ENCODE data around the gene EIF4G3.
"Not testable (repeated sequence)": the region's sequence is repeated elsewhere in the genome, so short reads cannot be mapped to it uniquely, and the experiment has no call there.

EIF4G3 gene

GRCh38 chr1:21059021-21059420, 117.7 kb downstream of the EIF4G3 start:
- DNase-seq, result no peak

GRCh38 chr1:21058035-21058793, 118.5 kb downstream of the EIF4G3 start:
- DNase-seq, result no peak

- DNase-seq, result not testable (repeated sequence)
Observed at GRCh38 chr1:21053189-21053928, 123.3 kb downstream of the EIF4G3 start.

GRCh38 chr1:21052034-21052433, 124.7 kb downstream of the EIF4G3 start:
- DNase-seq, result no peak

GRCh38 chr1:21051177-21051825, 125.4 kb downstream of the EIF4G3 start:
- DNase-seq, result no peak

GRCh38 chr1:21050031-21050430, 126.7 kb downstream of the EIF4G3 start:
- no peak for DNase-seq

GRCh38 chr1:21048462-21048861, 128.2 kb downstream of the EIF4G3 start:
- no peak for DNase-seq

GRCh38 chr1:21046132-21046531, 130.6 kb downstream of the EIF4G3 start:
- no peak for DNase-seq

- no peak for DNase-seq
Observed at GRCh38 chr1:21045351-21045750, 131.3 kb downstream of the EIF4G3 start.

GRCh38 chr1:21042929-21043605, 133.6 kb downstream of the EIF4G3 start:
- no peak for DNase-seq

- no peak for DNase-seq
Observed at GRCh38 chr1:21041541-21041940, 135.2 kb downstream of the EIF4G3 start.

- DNase-seq, result no peak
Observed at GRCh38 chr1:21037091-21037490, 139.6 kb downstream of the EIF4G3 start.

- DNase-seq, result no peak
Observed at GRCh38 chr1:21035794-21036193, 140.9 kb downstream of the EIF4G3 start.

- DNase-seq, result no peak
Observed at GRCh38 chr1:21034725-21035628, 141.7 kb downstream of the EIF4G3 start.

GRCh38 chr1:21032741-21033140, 144.0 kb downstream of the EIF4G3 start:
- DNase-seq, result no peak

- no peak for DNase-seq
Observed at GRCh38 chr1:21030181-21030580, 146.5 kb downstream of the EIF4G3 start.

GRCh38 chr1:21028520-21029145, 148.1 kb downstream of the EIF4G3 start:
- no peak for DNase-seq

GRCh38 chr1:21027805-21028204, 148.9 kb downstream of the EIF4G3 start:
- no peak for DNase-seq

GRCh38 chr1:21024918-21025317, 151.8 kb downstream of the EIF4G3 start:
- DNase-seq, result no peak

- DNase-seq, result not testable (repeated sequence)
Observed at GRCh38 chr1:21024136-21024896, 152.4 kb downstream of the EIF4G3 start.

Measured in NCI-H187 (cell line).